GM19351 (cell line): ENCODE data around the gene LRRC55.

Experiments
- ATAC-seq: cut with Tn5 transposase; IDR thresholded peaks from one replicate; pipeline ENCODE4 v1.9.1; 2021; ENCODE audit warnings: mild to moderate bottlenecking, moderate library complexity; ENCODE audit not compliant: unreplicated experiment

Gene LRRC55

GRCh38 chr11:57181678-57182305 is at the start of gene LRRC55:
LRRC55 (plus strand) TSS chr11:57181953; CDS start chr11:57182023, 70 bp downstream.
- no peak for ATAC-seq

GRCh38 chr11:57133366-57134038 is 48.3 kb upstream of the LRRC55 start:
- no peak for ATAC-seq

- ATAC-seq: no peak
Measured at GRCh38 chr11:57134284-57134683, 47.5 kb upstream of the LRRC55 start.

GRCh38 chr11:57135020-57135751 is 46.6 kb upstream of the LRRC55 start:
- ATAC-seq: no peak

GRCh38 chr11:57140568-57140967 is 41.2 kb upstream of the LRRC55 start:
- ATAC-seq: no peak

- no peak for ATAC-seq
Measured at GRCh38 chr11:57143459-57143858, 38.3 kb upstream of the LRRC55 start.

GRCh38 chr11:57144075-57144474 is 37.7 kb upstream of the LRRC55 start:
- ATAC-seq: no peak

- ATAC-seq: no peak
Measured at GRCh38 chr11:57144531-57145320, 37.0 kb upstream of the LRRC55 start.

GRCh38 chr11:57146301-57146700 is 35.5 kb upstream of the LRRC55 start:
- ATAC-seq: no peak

GRCh38 chr11:57148621-57149020 is 33.1 kb upstream of the LRRC55 start:
- no peak for ATAC-seq

GRCh38 chr11:57150454-57150917 is 31.3 kb upstream of the LRRC55 start:
- no peak for ATAC-seq

- ATAC-seq: no peak
Measured at GRCh38 chr11:57152134-57152533, 29.6 kb upstream of the LRRC55 start.

GRCh38 chr11:57153448-57153847 is 28.3 kb upstream of the LRRC55 start:
- ATAC-seq: no peak

GRCh38 chr11:57154739-57155138 is 27.0 kb upstream of the LRRC55 start:
- ATAC-seq: no peak

- no peak for ATAC-seq
Measured at GRCh38 chr11:57155400-57155799, 26.4 kb upstream of the LRRC55 start.

GRCh38 chr11:57155838-57156607 is 25.7 kb upstream of the LRRC55 start:
- no peak for ATAC-seq

- ATAC-seq: no peak
Measured at GRCh38 chr11:57156928-57157327, 24.8 kb upstream of the LRRC55 start.

- no peak for ATAC-seq
Measured at GRCh38 chr11:57157624-57158023, 24.1 kb upstream of the LRRC55 start.

GRCh38 chr11:57158180-57158579 is 23.6 kb upstream of the LRRC55 start:
- no peak for ATAC-seq

- no peak for ATAC-seq
Measured at GRCh38 chr11:57158599-57158998, 23.2 kb upstream of the LRRC55 start.
